ENCODE data around the gene SSPN.

The SSPN gene

GRCh38 chr12:26172013-26172412 is 23.4 kb upstream of the SSPN start:
- ChIA-PET CTCF (interaction anchor here (0.6 kb wide), 2 partner anchors 535 to 604 kb away, joined by 3 to 4 read pairs; no protein-coding TSS in a partner anchor), POLR2A (ENCODE audit: low non-redundant PET) (no interaction called here)

GRCh38 chr12:26172539-26172938 is 22.8 kb upstream of the SSPN start:
- CTCF ChIA-PET, result no interaction called here

More at GRCh38 chr12:26172013-26172412, 23.4 kb upstream of the SSPN start:
- no peak for DNase-seq (ENCODE audit: low spot score)
- no peak for TF ChIP-seq CTCF (conservative IDR thresholded peaks at IDR 0.05; ENCODE audit: low read depth)
- H3K27ac ChIP-seq, result no peak overlapping the region

GRCh38 chr12:26172946-26173552 is 22.3 kb upstream of the SSPN start:
- TF ChIP-seq CTCF (conservative IDR thresholded peaks at IDR 0.05; ENCODE audit: low read depth), result no peak
- H3K27ac ChIP-seq, result no peak overlapping the region
- CTCF ChIA-PET, result no interaction called here
- POLR2A ChIA-PET (ENCODE audit: low non-redundant PET), result no interaction called here
- DNase-seq (ENCODE audit: low spot score), result no peak

More at GRCh38 chr12:26172539-26172938, 22.8 kb upstream of the SSPN start:
- no peak overlapping the region for H3K27ac ChIP-seq
- POLR2A ChIA-PET (ENCODE audit: low non-redundant PET), result no interaction called here
- no peak for DNase-seq (ENCODE audit: low spot score)
- TF ChIP-seq CTCF (conservative IDR thresholded peaks at IDR 0.05; ENCODE audit: low read depth), result no peak

- no peak overlapping the region for H3K27ac ChIP-seq
- TF ChIP-seq CTCF (conservative IDR thresholded peaks at IDR 0.05; ENCODE audit: low read depth), result no peak
- POLR2A ChIA-PET (ENCODE audit: low non-redundant PET), result no interaction called here
- DNase-seq (ENCODE audit: low spot score), result no peak
- CTCF ChIA-PET, result no interaction called here
Measured at GRCh38 chr12:26176725-26177124, 18.6 kb upstream of the SSPN start.

- DNase-seq (ENCODE audit: low spot score), result no peak
- ChIA-PET POLR2A (ENCODE audit: low non-redundant PET) (no interaction called here), CTCF (no interaction called here)
- TF ChIP-seq CTCF (conservative IDR thresholded peaks at IDR 0.05; ENCODE audit: low read depth), result no peak
- H3K27ac ChIP-seq, result no peak overlapping the region
Measured at GRCh38 chr12:26177283-26177682, 18.1 kb upstream of the SSPN start.

GRCh38 chr12:26179826-26180225 is 15.5 kb upstream of the SSPN start:
- no peak for TF ChIP-seq CTCF (conservative IDR thresholded peaks at IDR 0.05; ENCODE audit: low read depth)
- no peak overlapping the region for H3K27ac ChIP-seq
- POLR2A ChIA-PET (ENCODE audit: low non-redundant PET), result no interaction called here
- CTCF ChIA-PET, result no interaction called here
- DNase-seq (ENCODE audit: low spot score), result no peak

Measured in RWPE1 (cell line).